Gastrocnemius medialis (tissue), 4 donors: ENCODE measurements around the gene RRP7A. TPM values are rescaled to one million over a fixed set of nuclear protein-coding genes. Genes with fewer than 3 reads are reported as not detected.
"Not testable (repeated sequence)": the region's sequence is repeated elsewhere in the genome, so short reads cannot be mapped to it uniquely, and the experiment has no call there.

Experiments
- ATAC-seq, 2 donors: fragments of 150-250 bp; one replicate each; pipeline ENCODE4 v1.9.1; 2016
- DNase-seq, 2 donors: peaks; one replicate each; pipeline ENCODE4 v3.0.0-alpha.2; 2019
- H3K27ac ChIP-seq, 4 donors: fragments of 200-600 bp; sonication (generic); 1 replicate in 1 of 4; 2 replicates in 3 of 4; pipeline ENCODE4 v1.5.1; 2016 to 2018; ENCODE audit warnings: mild to moderate bottlenecking in 2 of 4, moderate library complexity in 1 of 4
- H3K27me3 ChIP-seq, 3 donors: fragments of 200-600 bp; sonication (generic) in 2 of 3; 1 replicate in 1 of 3; 2 replicates in 2 of 3; pipeline versions ENCODE4 v1.5.1 to v1.6.0; 2016 to 2019; ENCODE audit warnings: mild to moderate bottlenecking in 1 of 3, moderate library complexity in 1 of 3
- H3K36me3 ChIP-seq, 2 donors: fragments of 200-600 bp; sonication (generic) in 1 of 2; one replicate each; pipeline ENCODE4 v1.5.1; 2017 to 2018
- H3K4me1 ChIP-seq, 2 donors: fragments of 200-600 bp; sonication (generic) in 1 of 2; one replicate each; pipeline ENCODE4 v1.5.1; 2016 to 2017; ENCODE audit warnings: mild to moderate bottlenecking in 2 of 2
- H3K4me3 ChIP-seq, 4 donors: fragments of 200-600 bp; sonication (generic) in 3 of 4; 1 replicate in 1 of 4; 2 replicates in 3 of 4; pipeline ENCODE4 v1.5.1; 2016 to 2019; ENCODE audit warnings: mild to moderate bottlenecking in 2 of 4
- H3K9me3 ChIP-seq, 3 donors: fragments of 200-600 bp; sonication (generic) in 2 of 3; 1 replicate in 1 of 3; 2 replicates in 2 of 3; pipeline ENCODE4 v1.5.1; 2016 to 2019
- POLR2A ChIP-seq, 2 donors: fragments of 450-650 bp; IDR thresholded peaks; one replicate each; pipeline ENCODE4 v1.6.1; 2017; ENCODE audit warnings: antibody characterized with exemption in 2 of 2, mild to moderate bottlenecking in 2 of 2, moderate library complexity in 2 of 2
- in situ Hi-C, 4 donors: fragments of 200-750 bp; cut with MboI; loops; one replicate each; pipeline versions ENCODE4 v1.15.0 to v1.8.0; 2017; ENCODE audit warnings: low sequenced_read_pairs in 4 of 4
- intact Hi-C: fragments of 100-400 bp; cut with DNase I; formaldehyde crosslinking; loops from one replicate; pipeline ENCODE4 v1.15.1; 2023; ENCODE audit warnings: low total_unique reads
- total RNA-seq, 4 donors: library from RNA; depleted of rRNA; stranded (reverse); fragments of >200 nt; gene quantifications; one replicate each; pipeline versions ENCODE4 v1.1.0 to v1.2.3, GENCODE V29; 2016
- TF ChIP-seq, protein P1 (sequence below), 5 experiments: fragments of 450-650 bp in 3 of 5; fragments of 200-600 bp in 2 of 5; sonication (generic) in 2 of 5; IDR thresholded peaks in 4 of 5; conservative IDR thresholded peaks in 1 of 5; 1 replicate in 4 of 5; 2 replicates in 1 of 5; pipeline ENCODE4 v1.5.1; 2016 to 2019; ENCODE audit warnings: antibody characterized with exemption in 5 of 5, mild to moderate bottlenecking in 3 of 5, moderate library complexity in 3 of 5

The RRP7A gene
- total RNA-seq, 4 donors from 2014 or later: 11.9 to 27.3 (median 15.8) TPM

DNA sequence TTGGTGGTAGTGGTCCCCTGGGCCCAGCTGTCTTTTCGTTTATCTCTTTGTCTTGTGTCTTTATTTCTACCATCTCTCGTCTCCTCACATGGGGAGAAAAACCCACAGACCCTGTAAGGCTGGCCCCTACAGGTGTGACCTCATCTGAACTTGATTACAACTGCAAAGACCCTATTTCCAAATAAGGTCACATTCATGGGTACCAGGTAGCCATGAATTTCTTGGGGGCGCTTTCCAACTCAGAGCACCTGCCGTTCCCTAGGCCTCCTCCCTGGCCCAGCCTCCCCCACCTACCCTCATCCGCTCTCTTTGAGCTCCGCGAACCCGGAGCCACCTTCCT, 14.0 kb upstream of the RRP7A start:
- Histone ChIP-seq H3K4me3 (no peak overlapping the region), H3K27ac (no peak overlapping the region), H3K4me1 (peaks cover 3 to 6% of the 10 kb centered on the region in 2 donors), H3K9me3 (no peaks in the 10 kb centered on the region), H3K36me3 (no peaks in the 10 kb centered on the region), H3K27me3 (peaks cover 0 to 2% (median 0%) of the 10 kb centered on the region in 3 donors)
- TF ChIP-seq POLR2A (IDR thresholded peaks at IDR 0.05): no peak
- TF ChIP-seq, protein P1, sequence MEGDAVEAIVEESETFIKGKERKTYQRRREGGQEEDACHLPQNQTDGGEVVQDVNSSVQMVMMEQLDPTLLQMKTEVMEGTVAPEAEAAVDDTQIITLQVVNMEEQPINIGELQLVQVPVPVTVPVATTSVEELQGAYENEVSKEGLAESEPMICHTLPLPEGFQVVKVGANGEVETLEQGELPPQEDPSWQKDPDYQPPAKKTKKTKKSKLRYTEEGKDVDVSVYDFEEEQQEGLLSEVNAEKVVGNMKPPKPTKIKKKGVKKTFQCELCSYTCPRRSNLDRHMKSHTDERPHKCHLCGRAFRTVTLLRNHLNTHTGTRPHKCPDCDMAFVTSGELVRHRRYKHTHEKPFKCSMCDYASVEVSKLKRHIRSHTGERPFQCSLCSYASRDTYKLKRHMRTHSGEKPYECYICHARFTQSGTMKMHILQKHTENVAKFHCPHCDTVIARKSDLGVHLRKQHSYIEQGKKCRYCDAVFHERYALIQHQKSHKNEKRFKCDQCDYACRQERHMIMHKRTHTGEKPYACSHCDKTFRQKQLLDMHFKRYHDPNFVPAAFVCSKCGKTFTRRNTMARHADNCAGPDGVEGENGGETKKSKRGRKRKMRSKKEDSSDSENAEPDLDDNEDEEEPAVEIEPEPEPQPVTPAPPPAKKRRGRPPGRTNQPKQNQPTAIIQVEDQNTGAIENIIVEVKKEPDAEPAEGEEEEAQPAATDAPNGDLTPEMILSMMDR (IDR thresholded peaks at IDR 0.05 in 4 of 5, conservative IDR thresholded peaks at IDR 0.05 in 1 of 5): no peak
- intact Hi-C loops: loop anchor here (2.0 to 10.0 kb wide), 2 partner anchors 19 to 81 kb away; partner anchors contain the start of genes POLDIP3 and SERHL2
- no peak for DNase-seq
- ATAC-seq: no peak
- in situ Hi-C loops: no loop called here

DNA sequence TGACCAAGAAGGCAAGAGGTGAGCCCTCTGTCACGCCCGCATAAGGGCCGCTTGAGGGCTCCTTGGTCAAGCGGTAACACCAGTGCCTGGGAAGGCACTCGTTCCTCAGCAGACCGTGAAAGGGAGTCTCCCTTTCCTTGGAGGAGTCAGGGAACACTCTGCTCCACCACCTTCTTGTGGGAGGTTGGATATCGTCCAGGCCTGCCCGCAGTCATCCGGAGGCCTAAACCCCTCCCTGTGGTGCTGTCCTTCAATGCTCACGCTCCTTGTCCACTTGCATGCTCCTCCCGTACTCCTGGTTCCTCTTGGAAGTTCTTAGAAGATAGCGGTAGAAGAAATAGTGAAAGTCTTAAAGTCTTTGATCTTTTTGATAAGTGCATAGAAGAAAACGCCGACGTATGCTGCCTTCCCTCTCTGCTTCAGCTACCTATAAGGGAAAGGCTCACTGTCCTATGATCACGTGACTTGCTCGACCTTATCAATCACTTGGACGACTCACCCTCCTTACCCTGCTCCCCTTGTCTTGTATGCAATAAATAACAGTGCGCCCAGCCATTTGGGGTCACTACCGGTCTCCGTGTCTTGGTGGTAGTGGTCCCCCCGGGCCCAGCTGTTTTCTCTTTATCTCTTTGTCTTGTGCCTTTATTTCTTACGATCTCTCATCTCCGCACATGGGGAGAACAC, 11.9 kb upstream of the RRP7A start:
- H3K27me3 ChIP-seq, H3K4me1 ChIP-seq, H3K36me3 ChIP-seq, H3K27ac ChIP-seq, H3K4me3 ChIP-seq, DNase-seq, ATAC-seq, H3K9me3 ChIP-seq, in situ Hi-C loops: not testable (repeated sequence)
- intact Hi-C loops: loop anchor here (2.0 to 10.0 kb wide), 2 partner anchors 21 to 83 kb away; partner anchors contain the start of genes POLDIP3 and SERHL2

DNA sequence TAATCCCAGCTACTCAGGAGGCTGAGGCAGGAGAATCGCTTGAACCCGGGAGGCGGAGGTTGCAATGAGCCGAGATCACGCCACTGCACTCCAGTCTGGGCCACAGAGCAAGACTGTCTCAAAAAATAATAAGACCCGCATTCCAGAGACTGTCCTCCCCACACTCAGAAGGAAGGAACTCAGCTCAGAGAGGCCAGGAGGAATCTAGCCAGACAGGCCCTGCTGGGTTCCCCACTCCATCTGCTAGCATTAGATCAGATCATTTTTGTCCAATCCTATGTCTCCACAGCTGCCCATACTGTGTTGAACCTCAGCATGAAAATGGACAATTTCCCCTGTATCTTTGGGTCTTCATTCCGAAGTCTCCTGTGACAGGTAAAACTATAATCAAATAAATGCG, 9.8 kb upstream of the RRP7A start:
- H3K36me3 ChIP-seq, in situ Hi-C loops, DNase-seq, ATAC-seq, H3K27me3 ChIP-seq, H3K4me3 ChIP-seq, intact Hi-C loops, H3K9me3 ChIP-seq, H3K4me1 ChIP-seq, H3K27ac ChIP-seq: not testable (repeated sequence)

DNA sequence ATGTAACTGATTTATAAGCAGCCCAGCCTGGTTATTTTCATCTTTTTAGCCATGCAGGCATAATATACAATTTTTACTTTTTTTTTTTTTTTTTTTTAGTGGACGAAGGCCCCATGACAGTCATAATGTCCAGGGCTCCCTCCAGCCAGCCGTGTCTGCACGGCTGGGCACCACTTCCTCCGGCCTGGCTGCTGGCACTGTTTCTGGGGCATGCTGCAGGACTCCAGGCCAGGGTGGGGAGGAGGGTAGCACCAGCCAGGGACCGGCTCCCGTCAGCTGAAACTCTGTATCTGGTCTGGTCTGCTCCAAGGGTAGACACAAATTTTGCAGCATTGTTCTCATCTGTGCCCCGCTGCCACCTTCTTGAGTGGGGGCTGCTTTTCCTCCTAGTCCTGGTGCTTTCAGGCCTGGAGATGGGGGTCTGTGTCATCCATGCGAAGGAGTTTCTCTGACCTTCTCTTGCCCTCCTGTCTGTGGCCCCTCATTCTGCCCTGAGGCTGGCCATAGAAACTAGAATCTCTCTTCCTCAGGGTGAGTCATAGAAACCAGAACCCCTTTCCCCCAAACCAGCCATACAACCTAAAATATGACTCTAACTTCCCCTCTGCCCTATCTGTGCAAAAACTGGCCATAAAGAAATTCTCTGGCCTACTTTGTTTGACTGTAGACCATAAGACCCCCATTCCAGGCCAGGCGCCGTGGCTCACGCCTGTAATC, 9.2 kb upstream of the RRP7A start:
- ATAC-seq (no peak), DNase-seq (no peak)
- no peak overlapping the region for H3K27ac ChIP-seq
- H3K27me3 ChIP-seq: peaks cover 0 to 2% (median 0%) of the 10 kb centered on the region in 3 donors
- H3K36me3 ChIP-seq: no peaks in the 10 kb centered on the region
- TF ChIP-seq POLR2A (IDR thresholded peaks at IDR 0.05): no peak
- TF ChIP-seq, protein P1 (IDR thresholded peaks at IDR 0.05 in 4 of 5, conservative IDR thresholded peaks at IDR 0.05 in 1 of 5): no peak
- no peaks in the 10 kb centered on the region for H3K9me3 ChIP-seq
- intact Hi-C loops: no loop called here
- in situ Hi-C loops: no loop called here
- H3K4me1 ChIP-seq: peaks cover 0 to 3% of the 10 kb centered on the region in 2 donors
- no peak overlapping the region for H3K4me3 ChIP-seq

DNA sequence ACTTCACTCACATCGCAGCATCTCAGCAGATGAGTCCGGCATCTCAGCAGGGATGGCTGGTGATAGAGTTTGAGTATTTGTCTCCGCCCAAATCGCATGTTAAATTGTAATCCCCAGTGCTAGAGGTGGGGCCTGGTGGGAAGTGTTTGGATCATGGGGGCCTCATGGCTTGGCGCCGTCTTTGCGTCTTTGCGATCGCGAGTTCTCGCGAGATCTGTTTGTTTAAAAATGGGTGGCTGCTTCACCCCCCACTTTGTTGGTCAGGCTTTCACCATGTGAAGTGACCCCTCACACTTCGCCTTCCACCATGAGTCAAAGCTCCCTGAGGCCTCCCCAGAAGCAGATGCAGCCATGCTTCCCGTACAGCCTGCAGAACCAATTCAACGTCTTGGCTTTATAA, 3.0 kb upstream of the RRP7A start:
- Histone ChIP-seq H3K27ac (no peak overlapping the region), H3K36me3 (no peaks in the 10 kb centered on the region), H3K4me1 (peaks cover 4 to 6% of the 10 kb centered on the region in 2 donors), H3K9me3 (no peaks in the 10 kb centered on the region), H3K4me3 (no peak overlapping the region), H3K27me3 (no peaks in the 10 kb centered on the region)
- intact Hi-C loops (no loop called here), in situ Hi-C loops (no loop called here)
- DNase-seq (no peak), ATAC-seq (no peak)
- TF ChIP-seq, protein P1 (IDR thresholded peaks at IDR 0.05 in 4 of 5, conservative IDR thresholded peaks at IDR 0.05 in 1 of 5): no peak
- no peak for TF ChIP-seq POLR2A (IDR thresholded peaks at IDR 0.05)
